ENCODE results near the gene CCL15.
A peak's percentile ranks its signal among the peaks of the same experiment; 100 is the strongest.
"Not testable (repeated sequence)": the region's sequence is repeated elsewhere in the genome, so short reads cannot be mapped to it uniquely, and the experiment has no call there.

Gene CCL15

DNA sequence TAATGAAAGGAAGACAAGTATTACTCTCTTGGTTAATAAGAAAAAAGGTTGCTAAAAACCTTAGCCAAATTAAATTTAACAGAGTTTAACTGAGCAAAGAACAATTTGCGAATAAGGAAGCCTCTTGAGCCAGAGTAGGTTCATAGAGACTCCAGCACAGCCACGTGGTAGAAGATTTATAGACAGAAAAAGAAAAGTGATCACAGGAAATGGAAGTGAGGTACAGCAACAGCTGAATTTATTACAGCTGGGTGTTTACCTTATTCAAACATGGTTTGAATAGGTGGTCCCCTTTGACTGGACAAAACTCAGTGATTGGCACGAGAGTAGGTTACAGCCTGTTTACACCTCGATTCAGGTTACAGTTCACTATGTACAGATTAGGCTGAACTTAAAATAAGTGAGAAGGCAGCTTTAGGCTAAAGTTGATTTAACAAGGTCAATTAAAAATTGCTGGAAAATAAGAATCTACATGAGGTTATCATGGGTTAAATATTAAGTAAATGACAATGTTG lies 3.3 kb upstream of the CCL15 start:
- Mint-ChIP-seq H3K4me1 (peaks cover 20% of the 10 kb centered on the region), H3K27ac (peak overlapping the region; percentile 66), H3K36me3 (no peaks in the 10 kb centered on the region), H3K4me3 (peak overlapping the region; percentile 14), H3K9me3 (no peaks in the 10 kb centered on the region)
- DNase-seq (ENCODE audit: low spot score in 2 of 2) = no peak
- peak; percentile 21 for ATAC-seq

DNA sequence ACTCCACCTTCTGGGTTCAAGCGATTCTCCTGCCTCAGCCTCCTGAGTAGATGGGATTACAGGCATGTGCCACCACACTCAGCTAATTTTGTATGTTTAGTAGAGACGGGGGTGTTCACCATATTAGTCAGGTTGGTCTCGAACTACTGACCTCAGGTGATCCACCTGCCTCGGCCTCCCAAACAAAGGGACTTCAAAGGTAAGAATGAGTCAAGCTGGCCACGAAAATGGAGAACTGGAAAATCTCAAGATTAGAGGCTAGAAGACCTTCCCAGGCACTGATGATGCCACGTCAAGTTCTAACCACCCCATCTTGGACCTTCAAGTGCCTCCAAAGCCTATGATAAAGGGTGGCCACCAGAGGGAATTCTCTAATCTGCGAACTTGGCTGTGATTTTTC lies 1.3 kb upstream of the CCL15 start:
- H3K9me3 Mint-ChIP-seq = no peaks in the 10 kb centered on the region
- peaks cover 32% of the 10 kb centered on the region for H3K4me1 Mint-ChIP-seq
- no peak overlapping the region for H3K27ac Mint-ChIP-seq
- ATAC-seq = no peak
- DNase-seq (ENCODE audit: low spot score in 2 of 2) = no peak
- no peaks in the 10 kb centered on the region for H3K36me3 Mint-ChIP-seq
- H3K4me3 Mint-ChIP-seq = no peak overlapping the region

DNA sequence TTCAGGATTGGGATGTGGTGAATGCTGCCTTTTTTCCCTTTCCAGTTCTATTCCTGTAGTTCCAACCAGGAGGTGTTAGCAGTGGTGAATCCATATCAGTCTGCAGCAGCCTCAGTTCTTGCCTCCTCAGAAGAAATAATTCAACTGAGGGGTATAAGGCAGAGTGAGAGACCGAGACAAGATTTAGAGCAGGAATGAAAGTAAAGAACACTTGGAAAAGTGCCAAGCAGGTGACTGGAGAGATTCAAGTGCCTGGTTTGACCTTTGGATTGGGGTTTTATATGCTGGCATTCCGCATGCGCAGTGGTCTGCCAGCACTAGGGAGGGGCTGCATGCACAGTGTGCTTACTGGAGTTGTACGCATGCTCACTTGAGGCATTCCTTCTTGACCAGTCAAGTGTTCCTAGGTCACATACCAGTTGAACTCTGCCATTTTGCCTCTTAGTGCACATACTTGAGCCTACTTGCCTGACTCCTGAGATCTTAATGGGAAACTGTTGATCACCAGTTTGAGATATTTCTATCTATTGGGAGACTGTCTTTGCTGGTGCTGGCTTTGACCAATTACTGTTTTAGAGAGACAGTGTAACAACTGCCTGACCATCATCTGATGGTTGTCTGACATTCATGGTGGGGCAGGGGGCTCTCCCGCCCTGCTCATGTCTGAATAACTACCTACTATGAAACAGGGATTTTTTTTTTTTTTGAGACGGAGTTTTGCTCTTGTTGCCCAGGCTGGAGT lies 680 bp upstream of the CCL15 start:
- no peaks in the 10 kb centered on the region for H3K36me3 Mint-ChIP-seq
- H3K4me3 Mint-ChIP-seq = no peak overlapping the region
- peaks cover 32% of the 10 kb centered on the region for H3K4me1 Mint-ChIP-seq
- H3K9me3 Mint-ChIP-seq = no peaks in the 10 kb centered on the region
- H3K27ac Mint-ChIP-seq = no peak overlapping the region
- no peak for DNase-seq (ENCODE audit: low spot score in 2 of 2)
- ATAC-seq = no peak

DNA sequence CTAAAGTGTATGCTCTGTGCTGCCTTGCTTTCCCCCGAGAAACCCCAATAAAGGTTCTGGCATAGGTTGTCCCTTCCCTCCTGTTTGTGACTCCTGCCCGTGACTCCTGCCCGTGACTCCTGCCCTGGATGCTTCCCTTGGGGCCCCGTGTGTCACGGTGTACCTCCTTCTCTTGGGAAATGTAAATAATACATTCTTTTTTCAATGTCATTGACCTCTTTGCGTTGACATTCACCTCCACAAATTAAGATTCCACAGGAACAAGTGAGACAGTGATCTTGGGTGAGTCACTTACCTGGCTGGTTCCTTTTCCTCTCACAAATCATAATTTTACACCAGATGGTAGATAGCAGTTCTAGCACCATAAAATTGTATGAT lies 632 bp downstream of the CCL15 start:
- H3K27ac Mint-ChIP-seq = peak overlapping the region; percentile 17

DNA sequence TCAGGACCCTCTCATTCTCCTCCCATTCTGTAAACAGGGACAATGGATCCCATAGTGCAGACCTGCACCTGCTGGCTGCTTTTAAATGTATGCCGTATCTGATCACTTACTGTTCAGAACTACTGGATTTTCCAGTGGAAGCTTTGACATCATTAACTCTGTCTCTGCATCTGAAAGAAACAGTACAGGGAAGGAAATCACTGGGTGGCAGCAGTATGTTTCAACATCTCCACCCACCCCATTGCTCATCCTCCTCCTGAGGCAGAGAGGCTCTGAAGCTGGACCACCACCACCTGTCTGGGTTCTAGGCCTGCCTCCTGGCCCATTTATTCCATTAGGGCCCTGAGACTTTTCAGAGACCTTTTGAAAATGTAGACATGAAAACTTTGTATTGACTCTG lies 2.6 kb downstream of the CCL15 start:
- Mint-ChIP-seq H3K4me3 (peak overlapping the region; percentile 28), H3K36me3 (no peaks in the 10 kb centered on the region), H3K9me3 (no peaks in the 10 kb centered on the region), H3K4me1 (peaks cover 30% of the 10 kb centered on the region), H3K27ac (peak overlapping the region; percentile 62)
- peak; percentile 51 for ATAC-seq
- no peak for DNase-seq (ENCODE audit: low spot score in 2 of 2)

More for the DNA sequence above, 632 bp downstream of the CCL15 start:
- ATAC-seq (no peak), DNase-seq (ENCODE audit: low spot score in 2 of 2) (no peak)
- peaks cover 41% of the 10 kb centered on the region for H3K4me1 Mint-ChIP-seq
- H3K4me3 Mint-ChIP-seq = no peak overlapping the region
- H3K36me3 Mint-ChIP-seq = no peaks in the 10 kb centered on the region
- no peaks in the 10 kb centered on the region for H3K9me3 Mint-ChIP-seq

DNA sequence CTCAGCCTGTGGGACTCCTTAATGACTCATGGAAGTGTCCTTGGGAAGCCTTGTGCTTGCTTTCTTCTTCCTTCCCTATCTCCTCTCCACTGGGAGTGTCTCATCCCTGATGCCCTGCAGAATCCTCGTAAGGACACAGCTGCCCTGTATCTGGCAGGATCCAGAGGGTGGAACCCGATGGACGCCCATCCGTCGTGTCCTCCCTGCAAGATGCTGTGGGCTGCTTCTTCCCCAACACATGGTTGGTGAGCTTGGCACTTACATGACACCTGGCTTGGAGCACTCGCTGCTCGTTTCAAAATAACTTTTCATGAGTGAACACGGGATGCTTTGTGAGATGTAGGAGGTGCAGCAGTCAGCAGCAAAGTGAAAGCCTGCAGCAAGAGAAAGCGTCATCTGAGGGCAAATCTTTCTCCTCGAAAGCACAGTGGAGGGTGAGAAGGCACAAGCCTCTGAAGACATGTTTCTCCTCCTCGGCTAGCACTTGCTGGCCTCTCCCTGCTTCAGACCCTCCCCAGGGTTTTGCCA lies 3.3 kb downstream of the CCL15 start:
- peak; percentile 13 for ATAC-seq
- peaks cover 27% of the 10 kb centered on the region for H3K4me1 Mint-ChIP-seq
- DNase-seq (ENCODE audit: low spot score in 2 of 2) = no peak
- H3K27ac Mint-ChIP-seq = peak overlapping the region; percentile 62
- peak overlapping the region; percentile 28 for H3K4me3 Mint-ChIP-seq
- no peaks in the 10 kb centered on the region for H3K9me3 Mint-ChIP-seq
- no peaks in the 10 kb centered on the region for H3K36me3 Mint-ChIP-seq

DNA sequence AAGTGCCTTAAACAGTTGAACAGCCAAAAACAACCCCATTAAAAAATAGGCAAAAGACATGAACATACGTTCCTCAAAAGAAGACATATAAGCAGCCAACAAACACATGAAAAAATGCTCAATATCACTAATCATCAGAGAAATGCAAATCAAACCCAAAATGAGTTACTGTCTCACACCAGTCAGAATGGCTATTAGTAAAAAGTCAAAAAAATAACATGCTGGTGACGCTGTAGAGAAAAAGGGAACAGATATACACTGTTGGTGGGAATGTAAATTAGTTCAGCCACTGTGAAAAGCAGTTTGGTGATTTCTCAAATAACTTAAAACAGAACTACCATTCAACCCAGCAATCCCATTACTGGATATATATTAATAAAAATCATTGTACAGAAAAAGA lies 6.0 kb downstream of the CCL15 start:
- not testable (repeated sequence) for ATAC-seq; H3K36me3 Mint-ChIP-seq; DNase-seq (ENCODE audit: low spot score in 2 of 2); H3K4me3 Mint-ChIP-seq; H3K27ac Mint-ChIP-seq; H3K9me3 Mint-ChIP-seq
- peaks cover 22% of the 10 kb centered on the region for H3K4me1 Mint-ChIP-seq

DNA sequence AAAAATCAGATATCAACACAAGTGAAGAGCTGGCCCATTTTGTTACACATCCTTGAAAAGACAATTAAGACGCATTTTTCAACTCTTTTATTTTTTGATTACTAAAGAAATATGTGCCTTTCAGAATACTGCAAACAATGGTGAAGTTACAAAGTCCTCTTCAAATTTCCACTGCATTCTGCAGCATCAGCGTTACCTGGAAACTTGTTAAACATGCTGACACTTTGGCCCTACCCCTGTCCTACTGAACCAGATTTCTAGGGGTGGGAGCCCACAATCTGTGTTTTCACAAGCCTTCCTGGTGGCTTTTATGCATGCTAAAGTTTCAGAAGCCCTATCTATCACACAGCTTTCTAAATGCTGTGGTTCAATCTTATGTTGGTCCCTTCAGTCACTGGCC lies 10.3 kb downstream of the CCL15 start:
- no peak for ATAC-seq
- Mint-ChIP-seq H3K4me3 (no peak overlapping the region), H3K9me3 (peaks cover 5% of the 10 kb centered on the region), H3K36me3 (no peaks in the 10 kb centered on the region), H3K4me1 (peaks cover 6% of the 10 kb centered on the region), H3K27ac (no peak overlapping the region)
- DNase-seq (ENCODE audit: low spot score in 2 of 2) = no peak

DNA sequence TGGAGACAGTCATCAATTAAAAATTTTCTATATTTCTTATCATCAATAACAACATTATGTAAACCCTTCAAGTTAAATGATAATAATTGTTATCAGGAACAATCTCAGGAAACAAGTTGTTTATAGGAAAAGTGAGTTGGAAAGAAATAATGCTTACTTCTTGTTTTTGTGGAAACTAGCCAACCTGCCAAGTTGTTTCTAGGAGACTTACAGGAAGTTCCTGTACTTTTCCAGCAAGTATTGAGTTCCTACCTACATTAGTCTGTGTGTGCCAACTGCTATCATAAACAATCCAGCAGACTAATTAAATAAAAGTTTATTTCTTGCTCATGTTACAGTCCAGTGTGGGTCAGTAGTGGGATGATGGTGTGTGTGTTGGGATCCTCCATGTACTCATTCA lies 13.2 kb downstream of the CCL15 start:
- DNase-seq (ENCODE audit: low spot score in 2 of 2) = no peak
- Mint-ChIP-seq H3K4me1 (peaks cover 19% of the 10 kb centered on the region), H3K27ac (no peak overlapping the region), H3K4me3 (no peak overlapping the region), H3K9me3 (peaks cover 5% of the 10 kb centered on the region), H3K36me3 (no peaks in the 10 kb centered on the region)
- no peak for ATAC-seq

DNA sequence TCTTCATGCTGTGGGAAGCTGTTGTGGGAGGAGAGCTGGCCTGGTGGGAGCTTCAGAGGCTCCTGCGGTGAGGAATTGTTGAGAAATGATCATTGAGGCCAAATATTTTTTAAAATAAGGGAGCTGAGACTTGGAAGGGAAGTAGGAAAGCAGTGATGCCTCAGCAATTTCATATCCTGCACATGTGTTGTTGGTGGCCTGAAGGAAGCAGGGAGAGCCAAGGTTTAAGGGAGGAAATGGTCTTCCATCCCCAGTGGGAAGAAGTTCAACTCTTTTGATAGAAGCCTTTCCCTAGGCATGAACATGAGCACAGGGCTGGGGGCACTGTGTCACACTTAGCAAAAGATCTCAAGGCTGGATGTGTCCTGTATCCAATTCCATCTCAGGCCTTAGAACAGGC lies 14.7 kb downstream of the CCL15 start, which contains the start of gene CCL14:
Gene CCL14 (minus strand): TSS at position 87 of the 400 bp plus-strand sequence. CDS start 80 bp downstream, at position 7.
- peaks cover 5% of the 10 kb centered on the region for H3K9me3 Mint-ChIP-seq
- peaks cover 29% of the 10 kb centered on the region for H3K4me1 Mint-ChIP-seq
- no peak for ATAC-seq
- no peak within 1 kb of the TSS for H3K4me3 Mint-ChIP-seq
- H3K27ac Mint-ChIP-seq = peak within 1 kb of the TSS; percentile 33
- no peak for DNase-seq (ENCODE audit: low spot score in 2 of 2)
- H3K36me3 Mint-ChIP-seq = no peaks in the 10 kb centered on the region

DNA sequence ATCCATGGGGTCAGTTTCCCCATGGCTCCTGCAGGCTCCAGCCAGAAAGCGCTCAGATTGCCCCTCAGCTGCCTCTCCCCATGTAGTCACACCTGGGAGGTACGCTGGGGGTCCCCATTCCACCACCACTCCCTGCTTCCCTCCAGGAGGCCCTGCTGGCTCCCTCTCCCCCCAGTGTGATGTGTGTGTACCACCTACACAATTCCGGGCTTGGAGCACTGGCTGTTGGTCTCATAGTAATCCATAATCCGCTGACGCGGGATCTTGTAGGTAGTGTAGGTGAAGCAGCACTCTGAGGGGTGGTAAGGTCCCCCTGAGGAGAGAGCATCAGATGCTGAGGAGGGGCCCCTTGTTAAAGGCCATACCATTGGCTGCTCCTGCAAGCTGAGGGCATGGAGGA lies 17.2 kb downstream of the CCL15 start:
- H3K27ac Mint-ChIP-seq = peak overlapping the region; percentile 73
- no peak overlapping the region for H3K4me3 Mint-ChIP-seq
- peaks cover 5% of the 10 kb centered on the region for H3K9me3 Mint-ChIP-seq
- peaks cover 41% of the 10 kb centered on the region for H3K4me1 Mint-ChIP-seq
- no peak for DNase-seq (ENCODE audit: low spot score in 2 of 2)
- ATAC-seq = no peak
- no peaks in the 10 kb centered on the region for H3K36me3 Mint-ChIP-seq

DNA sequence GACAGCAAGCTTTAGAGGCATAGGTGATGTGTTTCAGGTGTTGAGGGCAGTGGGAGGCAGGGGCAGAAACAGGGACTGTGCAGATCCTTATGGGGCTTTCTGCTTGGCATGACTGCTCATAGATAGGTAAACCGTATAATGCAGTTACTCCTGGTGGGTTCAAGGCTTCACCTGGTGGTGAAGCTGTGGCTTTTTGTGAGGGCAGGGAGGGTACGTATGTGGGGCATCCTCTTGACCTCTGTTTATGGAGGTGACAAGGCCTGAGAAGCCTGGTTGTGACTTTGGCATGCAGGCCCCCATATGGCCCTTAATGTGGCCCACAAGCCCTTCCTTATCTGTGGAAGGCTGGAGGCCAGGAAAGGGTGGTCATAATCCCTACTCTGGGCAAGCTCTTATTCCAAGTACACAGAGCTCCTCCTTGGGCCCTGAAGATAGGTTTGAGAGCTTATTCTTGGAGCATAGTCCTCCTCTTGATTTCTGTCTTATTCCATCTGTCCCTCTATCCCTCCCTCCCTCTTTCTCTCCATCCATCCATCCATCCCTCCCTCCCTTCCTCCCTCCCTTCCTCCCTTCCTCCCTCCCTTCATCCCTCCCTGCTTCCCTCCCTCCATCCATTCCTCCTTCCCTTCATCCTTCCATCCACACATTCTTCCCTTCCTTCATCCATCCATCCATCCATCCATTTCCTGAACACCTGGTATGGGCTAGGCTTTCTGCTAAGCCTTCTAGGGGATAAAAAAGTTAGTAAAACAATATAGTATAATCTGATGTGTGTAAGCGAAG lies 18.8 kb downstream of the CCL15 start:
- DNase-seq (ENCODE audit: low spot score in 2 of 2) = no peak
- ATAC-seq = no peak
- Mint-ChIP-seq H3K36me3 (no peaks in the 10 kb centered on the region), H3K4me3 (no peak overlapping the region), H3K9me3 (no peaks in the 10 kb centered on the region), H3K4me1 (peaks cover 56% of the 10 kb centered on the region), H3K27ac (peak overlapping the region; percentile 73)

DNA sequence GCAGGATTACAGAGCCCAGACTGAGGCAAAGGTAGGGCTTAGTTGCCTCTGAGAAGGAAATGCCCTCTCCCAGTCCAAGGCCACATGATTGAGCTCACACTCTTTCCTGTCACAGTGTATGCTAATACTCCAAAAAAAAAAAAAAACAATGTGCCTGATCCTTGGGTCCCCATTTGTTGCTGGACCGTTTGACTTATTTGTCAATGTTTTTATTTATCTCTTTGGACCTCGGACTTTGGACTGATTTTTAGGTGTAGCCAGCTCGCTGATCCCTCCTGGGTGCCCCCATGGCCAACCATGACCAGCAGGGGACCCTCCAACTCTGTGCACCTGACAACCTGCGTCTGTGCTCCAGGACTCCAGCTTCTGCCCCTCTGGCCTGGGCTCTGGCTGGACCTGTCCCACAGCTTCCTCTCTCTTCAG lies 19.4 kb downstream of the CCL15 start:
- H3K27ac Mint-ChIP-seq = peak overlapping the region; percentile 73
- no peak overlapping the region for H3K4me3 Mint-ChIP-seq
- no peaks in the 10 kb centered on the region for H3K9me3 Mint-ChIP-seq
- peaks cover 60% of the 10 kb centered on the region for H3K4me1 Mint-ChIP-seq
- no peak for ATAC-seq
- DNase-seq (ENCODE audit: low spot score in 2 of 2) = no peak
- no peaks in the 10 kb centered on the region for H3K36me3 Mint-ChIP-seq

DNA sequence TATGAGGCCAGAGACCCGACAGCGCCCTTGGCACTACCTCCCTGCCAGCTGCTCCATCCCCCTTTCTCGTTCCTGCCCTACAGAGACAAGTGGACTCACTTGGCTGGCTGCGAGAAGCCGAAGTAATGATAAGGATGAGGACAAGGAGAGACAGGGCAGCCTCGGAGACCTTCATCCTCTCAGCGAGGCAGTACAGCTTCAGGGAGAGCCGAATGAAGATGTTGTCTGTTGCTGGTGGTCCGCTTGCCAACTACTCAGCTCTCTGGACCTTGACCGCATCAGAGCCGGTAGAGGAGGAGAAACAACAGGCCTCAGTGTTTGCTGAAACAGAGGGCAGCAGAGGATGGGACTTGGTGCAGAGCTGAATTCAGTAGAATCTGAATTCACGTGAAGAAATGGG lies 20.1 kb downstream of the CCL15 start, which contains the start of gene CCL16:
Gene CCL16 (minus strand): TSS at position 252 of the 400 bp plus-strand sequence. CDS start 77 bp downstream, at position 175.
- Mint-ChIP-seq H3K9me3 (no peaks in the 10 kb centered on the region), H3K27ac (peak within 1 kb of the TSS; percentile 73), H3K4me1 (peaks cover 62% of the 10 kb centered on the region), H3K4me3 (no peak within 1 kb of the TSS), H3K36me3 (no peaks in the 10 kb centered on the region)
- no peak for DNase-seq (ENCODE audit: low spot score in 2 of 2)
- no peak for ATAC-seq

DNA sequence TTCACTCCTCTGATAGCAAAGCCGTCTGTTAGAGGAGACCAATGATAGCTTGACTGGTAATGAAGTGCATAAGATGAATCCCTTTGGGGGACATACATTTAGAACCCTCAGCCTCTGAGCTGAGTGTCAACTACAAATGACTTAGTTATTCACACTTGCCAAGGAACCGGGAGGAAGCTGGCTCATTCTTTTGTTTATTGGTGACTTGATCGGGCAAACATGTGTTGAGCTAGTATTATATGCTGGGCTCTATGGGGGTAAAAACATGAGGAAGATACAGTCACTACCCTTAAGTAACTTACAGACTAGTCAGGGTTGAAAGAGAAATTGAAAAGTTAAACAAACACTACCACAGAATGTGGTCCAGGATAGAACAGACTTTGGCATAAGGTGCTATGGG lies 23.0 kb downstream of the CCL15 start:
- no peak for DNase-seq (ENCODE audit: low spot score in 2 of 2)
- peak overlapping the region; percentile 87 for H3K27ac Mint-ChIP-seq
- no peaks in the 10 kb centered on the region for H3K36me3 Mint-ChIP-seq
- H3K9me3 Mint-ChIP-seq = no peaks in the 10 kb centered on the region
- H3K4me1 Mint-ChIP-seq = peaks cover 61% of the 10 kb centered on the region
- no peak for ATAC-seq
- H3K4me3 Mint-ChIP-seq = no peak overlapping the region
